ENCODE measurements around the gene NRROS.

Gene NRROS

GRCh38 chr3:196640297-196641018 lies 964 bp downstream of the NRROS start:
- no peaks in the 10 kb centered on the region for H3K27me3 ChIP-seq (ENCODE audit: insufficient read depth, poor library complexity, severe bottlenecking)
- DNase-seq (ENCODE audit: low read depth in 1 of 2, low spot score in 1 of 2), result peak in 1 of 2 experiments; percentile 47
- TF ChIP-seq REST (IDR thresholded peaks at IDR 0.05; ENCODE audit: insufficient replicate concordance, low read depth) (peak; percentile 21), GABPA (IDR thresholded peaks at IDR 0.05; ENCODE audit: low read depth) (no peak), CTCF (IDR thresholded peaks at IDR 0.05; ENCODE audit: insufficient read depth, low read length) (no peak), SPI1 (IDR thresholded peaks at IDR 0.05; ENCODE audit: borderline replicate concordance, low read depth) (no peak; the same call in 1 of the 2 replicates), POLR2AphosphoS5 (IDR thresholded peaks at IDR 0.05; ENCODE audit: low read depth) (peak; percentile 65)
- peak overlapping the region; percentile 67 for H3K4me3 ChIP-seq (replicated peaks; ENCODE audit: insufficient read depth, low read length)
- H3K27ac ChIP-seq (replicated peaks), result peak overlapping the region; percentile 97

GRCh38 chr3:196641333-196642054 lies 2.0 kb downstream of the NRROS start:
- Histone ChIP-seq H3K4me3 (replicated peaks; ENCODE audit: insufficient read depth, low read length) (peak overlapping the region; percentile 67), H3K27ac (replicated peaks) (peak overlapping the region; percentile 97), H3K27me3 (ENCODE audit: insufficient read depth, poor library complexity, severe bottlenecking) (no peaks in the 10 kb centered on the region)
- TF ChIP-seq POLR2AphosphoS5 (IDR thresholded peaks at IDR 0.05; ENCODE audit: low read depth), result peak; percentile 84
- TF ChIP-seq REST (IDR thresholded peaks at IDR 0.05; ENCODE audit: insufficient replicate concordance, low read depth), result no peak
- no peak for TF ChIP-seq SPI1 (IDR thresholded peaks at IDR 0.05; ENCODE audit: borderline replicate concordance, low read depth)
- peak in 1 of 2 experiments; percentile 38 for DNase-seq (ENCODE audit: low read depth in 1 of 2, low spot score in 1 of 2)

- Histone ChIP-seq H3K27me3 (ENCODE audit: insufficient read depth, poor library complexity, severe bottlenecking) (no peaks in the 10 kb centered on the region), H3K4me3 (replicated peaks; ENCODE audit: insufficient read depth, low read length) (peak overlapping the region; percentile 67), H3K27ac (replicated peaks) (peak overlapping the region; percentile 97)
- peak; percentile 22; the same call in 1 of the 2 replicates for TF ChIP-seq POLR2AphosphoS5 (IDR thresholded peaks at IDR 0.05; ENCODE audit: low read depth)
- TF ChIP-seq SPI1 (IDR thresholded peaks at IDR 0.05; ENCODE audit: borderline replicate concordance, low read depth), result no peak
- DNase-seq (ENCODE audit: low read depth in 1 of 2, low spot score in 1 of 2), result peak in 1 of 2 experiments; percentile 39
These were observed 2.9 kb downstream of the NRROS start for GRCh38 chr3:196642434-196642833.

GRCh38 chr3:196643201-196643749 lies 3.8 kb downstream of the NRROS start:
- DNase-seq (ENCODE audit: low read depth in 1 of 2, low spot score in 1 of 2), result peak; percentile 92 to 93
- H3K27me3 ChIP-seq (ENCODE audit: insufficient read depth, poor library complexity, severe bottlenecking), result no peaks in the 10 kb centered on the region
- H3K4me3 ChIP-seq (replicated peaks; ENCODE audit: insufficient read depth, low read length), result no peak overlapping the region
- no peak for TF ChIP-seq REST (IDR thresholded peaks at IDR 0.05; ENCODE audit: insufficient replicate concordance, low read depth)
- no peak for TF ChIP-seq CTCF (IDR thresholded peaks at IDR 0.05; ENCODE audit: insufficient read depth, low read length)
- TF ChIP-seq GABPA (IDR thresholded peaks at IDR 0.05; ENCODE audit: low read depth), result no peak
- TF ChIP-seq SPI1 (IDR thresholded peaks at IDR 0.05; ENCODE audit: borderline replicate concordance, low read depth), result peak; percentile 98
- TF ChIP-seq POLR2AphosphoS5 (IDR thresholded peaks at IDR 0.05; ENCODE audit: low read depth), result peak; percentile 69
- peak overlapping the region; percentile 97 for H3K27ac ChIP-seq (replicated peaks)

Measured in HL-60 (cell line).